Measurements from ENCODE around the gene RYR2. TPM values are rescaled to one million over a fixed set of nuclear protein-coding genes. Genes with fewer than 3 reads are reported as not detected.

Gene RYR2
- total and polyA plus RNA-seq, 2 experiments from 2014 or later: 0.50 to 0.95 TPM

GRCh38 chr1:237879195-237879594 is 837.2 kb downstream of the RYR2 start:
- H3K79me2 ChIP-seq: no peaks in the 10 kb centered on the region
- no peaks in the 10 kb centered on the region for H3K4me1 ChIP-seq (ENCODE audit: insufficient read depth)
- no peaks in the 10 kb centered on the region for H3K36me3 ChIP-seq (replicated peaks; ENCODE audit: insufficient read depth, low read depth)
- no peaks in the 10 kb centered on the region for H3K9me3 ChIP-seq (ENCODE audit: low read depth)
- no peaks in the 10 kb centered on the region for H3K27me3 ChIP-seq
- H3K9me2 ChIP-seq (replicated peaks; ENCODE audit: insufficient read depth): no peaks in the 10 kb centered on the region
- no peak overlapping the region for H3K4me2 ChIP-seq
- H4K20me1 ChIP-seq (ENCODE audit: insufficient read depth, poor library complexity, severe bottlenecking): no peaks in the 10 kb centered on the region
- no peak for TF ChIP-seq EZH2 (IDR thresholded peaks at IDR 0.05; ENCODE audit: borderline replicate concordance)
- TF ChIP-seq EZH2phosphoT487 (IDR thresholded peaks at IDR 0.05; ENCODE audit: low read depth, severe bottlenecking, unreplicated experiment): no peak
- TF ChIP-seq, protein P1, sequence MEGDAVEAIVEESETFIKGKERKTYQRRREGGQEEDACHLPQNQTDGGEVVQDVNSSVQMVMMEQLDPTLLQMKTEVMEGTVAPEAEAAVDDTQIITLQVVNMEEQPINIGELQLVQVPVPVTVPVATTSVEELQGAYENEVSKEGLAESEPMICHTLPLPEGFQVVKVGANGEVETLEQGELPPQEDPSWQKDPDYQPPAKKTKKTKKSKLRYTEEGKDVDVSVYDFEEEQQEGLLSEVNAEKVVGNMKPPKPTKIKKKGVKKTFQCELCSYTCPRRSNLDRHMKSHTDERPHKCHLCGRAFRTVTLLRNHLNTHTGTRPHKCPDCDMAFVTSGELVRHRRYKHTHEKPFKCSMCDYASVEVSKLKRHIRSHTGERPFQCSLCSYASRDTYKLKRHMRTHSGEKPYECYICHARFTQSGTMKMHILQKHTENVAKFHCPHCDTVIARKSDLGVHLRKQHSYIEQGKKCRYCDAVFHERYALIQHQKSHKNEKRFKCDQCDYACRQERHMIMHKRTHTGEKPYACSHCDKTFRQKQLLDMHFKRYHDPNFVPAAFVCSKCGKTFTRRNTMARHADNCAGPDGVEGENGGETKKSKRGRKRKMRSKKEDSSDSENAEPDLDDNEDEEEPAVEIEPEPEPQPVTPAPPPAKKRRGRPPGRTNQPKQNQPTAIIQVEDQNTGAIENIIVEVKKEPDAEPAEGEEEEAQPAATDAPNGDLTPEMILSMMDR (IDR thresholded peaks at IDR 0.05; ENCODE audit: poor library complexity): no peak
- no peak overlapping the region for H3K4me3 ChIP-seq
- H3K27ac ChIP-seq: no peak overlapping the region
- no peak for DNase-seq (ENCODE audit: low spot score)
- H2AFZ ChIP-seq: no peak overlapping the region

Small RNA genes within 50 kb of the gene (microRNA-seq; reads per million reads assigned to microRNA genes)
- not detected for gene MIR4428

Small RNA genes within 50 kb of the gene (small RNA-seq; reads per million reads assigned to genes)
- not detected for gene MIR4428
- not detected for gene RF00402

Other genes with a start within 250 kb of the RYR2 start
- 23.8 TPM in 2 replicates for gene MTR, start 246.9 kb upstream of the RYR2 start, total RNA-seq
- 9.6 and 11.7 TPM in 2 replicates for gene MTR, start 246.9 kb upstream of the RYR2 start, polyA plus RNA-seq
- gene MT1HL1, start 37.7 kb upstream of the RYR2 start, total RNA-seq: not detected in 2 replicates
- not detected in 2 replicates for gene MT1HL1, start 37.7 kb upstream of the RYR2 start, polyA plus RNA-seq

Measured in hepatocyte (in vitro differentiated cells).